GM21447 (cell line): ENCODE measurements around the gene TFF2.
A peak's percentile ranks its signal among the peaks of the same experiment; 100 is the strongest.

ENCODE experiments used
- ATAC-seq: cut with Tn5 transposase; IDR thresholded peaks from one replicate; pipeline ENCODE4 v1.9.1; 2021; ENCODE audit not compliant: unreplicated experiment

The TFF2 gene, protein sequence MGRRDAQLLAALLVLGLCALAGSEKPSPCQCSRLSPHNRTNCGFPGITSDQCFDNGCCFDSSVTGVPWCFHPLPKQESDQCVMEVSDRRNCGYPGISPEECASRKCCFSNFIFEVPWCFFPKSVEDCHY

DNA sequence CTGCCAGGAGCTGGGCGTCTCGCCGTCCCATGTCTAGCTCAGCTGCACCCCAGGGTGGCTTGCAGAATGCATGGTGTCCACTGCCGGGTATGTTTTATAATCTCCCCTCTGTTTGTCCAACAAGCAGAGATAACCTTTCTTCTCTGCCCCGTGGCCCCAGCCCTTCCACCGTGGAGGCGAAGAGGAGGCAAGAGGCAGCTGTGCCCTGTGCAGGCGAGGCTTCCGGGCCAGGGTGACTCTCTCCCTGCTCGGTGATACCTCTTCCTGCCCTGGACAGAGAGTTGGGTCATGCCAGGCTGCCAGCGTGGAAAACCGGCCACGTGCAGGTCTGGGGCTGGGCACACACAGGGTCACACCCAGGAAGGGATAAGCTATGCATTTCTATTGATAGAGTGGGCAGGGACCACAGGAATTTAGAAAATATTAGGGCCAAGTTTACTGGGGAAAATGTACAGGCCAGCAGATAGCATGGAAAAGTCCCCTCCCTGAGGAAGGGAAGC, at the start of gene TFF2:
Gene TFF2 (minus strand): TSS at position 68 of the 500 bp plus-strand sequence. CDS start 37 bp downstream, at position 31.
- no peak for ATAC-seq

DNA sequence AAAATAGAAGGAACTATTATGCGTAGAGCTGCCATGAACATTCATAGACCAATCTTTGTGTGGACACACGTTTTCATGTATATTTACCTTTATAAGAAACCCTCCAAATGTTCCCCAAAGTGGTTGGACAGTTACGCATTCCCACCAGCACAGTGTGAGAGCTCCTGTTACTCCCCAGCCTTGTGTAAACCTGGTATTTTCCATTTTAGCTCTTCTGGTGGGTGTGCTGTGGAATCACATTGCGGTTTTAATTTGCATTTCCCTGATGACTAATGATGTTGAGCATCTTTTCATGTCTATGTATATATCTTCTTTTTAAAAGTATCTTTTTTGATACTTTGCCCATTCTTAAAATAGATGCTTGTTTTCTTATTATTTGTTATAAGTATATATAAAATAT, 49.7 kb upstream of the TFF2 start:
- no peak for ATAC-seq

GRCh38 chr21:42398436-42399028, 47.7 kb upstream of the TFF2 start:
- ATAC-seq: no peak

- no peak for ATAC-seq
Measured at GRCh38 chr21:42397746-42398394, 47.1 kb upstream of the TFF2 start.

DNA sequence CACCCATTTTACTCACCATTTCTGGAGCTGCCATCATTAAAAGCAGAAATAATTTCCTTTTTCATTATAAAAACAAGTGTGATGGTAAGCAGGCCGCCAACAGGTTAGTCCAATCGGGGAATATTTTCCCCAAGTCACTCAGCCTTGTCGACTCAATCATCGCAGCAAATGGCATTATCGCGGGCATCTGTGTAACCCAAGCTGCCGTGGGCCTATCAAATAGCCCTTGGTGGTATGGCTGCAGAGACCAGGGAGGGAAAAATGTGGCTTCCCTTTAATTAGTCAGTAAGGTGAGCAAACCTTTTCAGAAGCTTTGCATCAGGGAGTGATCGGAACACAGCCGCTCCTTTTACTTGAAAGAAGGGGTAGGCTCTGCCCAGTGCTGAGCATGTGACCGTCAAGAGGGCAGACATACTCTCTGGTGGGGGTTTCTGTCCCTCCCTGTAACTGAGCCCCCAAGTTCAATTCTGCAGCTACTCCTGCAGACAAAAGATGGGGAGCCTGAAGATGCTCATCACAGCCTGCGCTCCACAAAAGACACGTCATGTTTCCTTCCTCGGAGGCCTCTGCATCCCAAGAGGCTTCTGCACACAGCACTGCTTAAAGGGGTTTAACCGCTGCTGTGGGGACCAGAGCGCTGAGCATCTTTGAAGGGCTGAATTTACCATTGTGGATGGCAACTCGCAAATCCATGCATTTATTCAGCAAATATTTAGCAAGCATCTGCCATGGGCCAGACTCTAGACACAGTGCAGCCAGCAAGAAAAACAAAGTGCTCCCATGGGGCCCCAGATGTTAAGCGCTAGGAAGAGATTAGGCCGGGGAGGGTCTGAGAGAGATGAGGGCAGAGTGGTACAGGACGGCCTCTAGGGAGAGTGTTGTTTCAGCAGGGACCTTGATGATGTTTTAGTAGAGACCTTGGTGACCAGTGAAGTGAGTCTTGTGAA, 46.3 kb upstream of the TFF2 start:
- no peak for ATAC-seq

DNA sequence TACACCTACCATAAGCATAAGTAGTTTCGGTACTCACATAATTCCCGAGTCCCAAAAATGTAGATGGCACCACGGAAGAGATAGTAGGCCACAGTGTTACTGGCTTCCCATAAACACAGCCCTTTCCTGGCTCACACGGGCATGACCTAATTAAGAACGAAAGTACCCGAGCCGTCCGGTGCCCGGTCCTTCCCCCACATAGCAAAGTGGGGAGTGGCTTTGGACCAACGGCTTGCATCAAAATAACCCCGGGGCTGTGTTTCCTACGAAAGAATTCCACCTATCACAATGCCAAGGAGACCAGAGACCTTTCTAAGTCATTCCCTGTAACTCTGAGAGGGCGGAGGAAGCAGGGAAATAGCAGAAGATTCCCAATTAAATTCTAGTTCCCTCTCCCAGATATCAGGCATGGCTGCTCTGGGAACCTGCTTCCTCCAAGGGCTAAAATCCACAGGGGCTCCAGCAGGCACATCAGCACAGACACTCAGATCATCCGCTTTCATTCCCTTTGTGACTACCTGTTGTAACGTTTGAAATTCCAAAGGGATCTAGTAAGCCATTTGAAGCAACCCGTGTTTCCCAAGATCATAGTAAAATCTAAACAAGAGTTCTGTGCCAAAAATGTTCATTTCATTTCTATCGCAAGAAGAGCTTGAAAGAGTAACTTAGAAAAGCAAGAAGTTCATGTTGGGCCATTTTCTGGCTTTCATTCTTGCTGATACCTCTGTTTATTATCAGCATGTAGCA, 45.3 kb upstream of the TFF2 start, which contains the start of gene TMPRSS3:
Gene TMPRSS3 (minus strand): TSS at position 148 of the 747 bp plus-strand sequence. CDS start 635 bp downstream, outside the sequence.
- no peak for ATAC-seq

DNA sequence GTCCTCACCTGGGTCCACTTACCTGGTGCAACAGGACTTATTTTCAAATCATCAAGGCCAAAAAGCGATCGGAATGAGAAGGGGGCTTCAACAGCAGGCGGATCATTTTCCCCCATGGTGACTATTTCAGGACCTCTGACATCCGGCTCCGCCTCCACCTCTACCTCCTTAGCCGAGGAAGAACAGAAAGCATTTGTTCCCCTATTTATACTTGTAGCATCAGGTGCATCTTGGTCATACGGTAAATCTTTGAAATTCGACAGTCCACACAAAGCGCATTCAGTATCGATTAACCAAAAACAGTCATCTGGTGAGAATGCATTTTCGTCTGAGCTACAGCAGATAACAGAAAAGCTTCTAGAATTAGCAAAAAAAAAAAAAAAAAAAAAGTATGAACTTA, 44.5 kb upstream of the TFF2 start:
- no peak for ATAC-seq

DNA sequence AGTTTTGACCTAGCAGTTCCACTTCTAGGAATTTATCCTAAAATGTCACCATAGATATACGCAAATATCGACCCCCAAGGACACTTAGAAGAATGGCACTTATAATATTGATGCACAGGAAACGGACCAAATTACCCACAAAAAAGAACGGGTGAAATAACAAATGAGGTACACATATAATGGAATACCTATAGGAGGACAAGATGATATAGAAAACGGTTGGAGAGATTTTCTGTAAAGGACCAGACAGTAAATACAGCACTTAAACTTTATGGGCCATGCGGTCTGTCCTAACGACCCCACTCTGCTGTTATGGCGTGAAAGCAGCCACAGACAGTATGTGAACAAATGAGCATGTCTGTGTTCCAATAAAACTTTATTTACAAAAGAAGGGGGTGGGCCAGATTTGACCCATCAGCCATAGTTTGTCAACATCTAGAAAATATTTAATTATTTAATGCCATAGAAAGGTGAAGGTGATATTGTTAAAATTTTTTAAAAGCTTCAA, 42.7 kb upstream of the TFF2 start:
- ATAC-seq: peak; percentile 10

- ATAC-seq: peak; percentile 69
Measured at GRCh38 chr21:42392731-42393442, 42.1 kb upstream of the TFF2 start.

GRCh38 chr21:42391297-42391696, 40.5 kb upstream of the TFF2 start:
- no peak for ATAC-seq

DNA sequence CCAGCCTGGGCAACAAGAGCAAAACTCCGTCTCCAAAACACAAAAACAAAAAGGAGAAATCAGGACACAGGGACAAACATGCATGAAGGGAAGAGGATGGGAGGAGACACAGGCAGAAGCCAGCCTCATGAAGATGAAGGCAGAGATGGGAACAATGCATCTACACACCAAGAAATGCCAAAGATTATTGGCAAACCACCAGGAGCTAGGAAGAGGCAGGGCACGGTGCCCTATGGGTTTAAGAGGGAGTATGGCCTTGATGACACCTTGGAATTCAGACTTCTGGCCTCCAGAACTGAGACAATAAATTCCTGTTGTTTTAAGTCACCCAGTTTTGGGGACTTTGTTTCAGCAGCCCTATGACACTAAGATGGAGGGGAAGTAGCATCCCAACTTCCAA, 39.9 kb upstream of the TFF2 start:
- ATAC-seq: no peak

DNA sequence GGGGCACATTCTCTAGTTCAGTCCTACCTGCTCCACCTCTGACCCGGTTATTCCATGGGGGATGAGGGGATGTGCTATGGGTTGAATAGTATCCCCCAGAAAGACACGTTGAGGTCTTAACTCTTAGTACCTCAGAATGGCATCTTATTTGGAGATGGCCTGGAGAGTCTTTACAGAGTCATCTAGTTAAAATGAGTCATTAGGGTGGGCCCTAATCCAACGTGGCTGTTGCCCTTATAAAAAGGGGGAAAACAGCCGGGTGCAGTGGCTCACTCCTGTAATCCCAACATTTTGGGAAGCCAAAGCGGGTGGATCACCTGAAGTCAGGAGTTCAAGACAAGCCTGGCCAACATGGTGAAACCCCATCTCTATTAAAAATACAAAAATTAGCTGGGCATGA, 39.4 kb upstream of the TFF2 start:
- ATAC-seq: no peak

DNA sequence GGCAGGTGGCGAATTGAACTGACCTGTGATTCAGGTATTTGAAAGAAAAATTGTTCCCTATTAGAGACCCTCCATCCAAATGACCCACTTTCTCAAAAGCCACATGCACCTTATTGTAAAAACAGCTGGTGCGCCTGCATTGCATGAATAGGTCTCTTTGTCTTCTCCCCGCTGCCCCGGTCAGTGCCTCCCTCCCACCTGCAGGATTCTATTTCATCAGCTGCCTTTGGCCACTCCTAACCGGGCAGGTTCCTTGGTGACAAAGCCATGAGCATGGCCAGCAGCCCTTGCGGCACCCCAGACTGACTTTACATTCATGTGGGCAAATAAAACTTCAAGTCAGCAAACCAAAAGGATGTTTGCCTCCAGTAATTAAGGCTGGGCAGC, 38.6 kb upstream of the TFF2 start:
- no peak for ATAC-seq

DNA sequence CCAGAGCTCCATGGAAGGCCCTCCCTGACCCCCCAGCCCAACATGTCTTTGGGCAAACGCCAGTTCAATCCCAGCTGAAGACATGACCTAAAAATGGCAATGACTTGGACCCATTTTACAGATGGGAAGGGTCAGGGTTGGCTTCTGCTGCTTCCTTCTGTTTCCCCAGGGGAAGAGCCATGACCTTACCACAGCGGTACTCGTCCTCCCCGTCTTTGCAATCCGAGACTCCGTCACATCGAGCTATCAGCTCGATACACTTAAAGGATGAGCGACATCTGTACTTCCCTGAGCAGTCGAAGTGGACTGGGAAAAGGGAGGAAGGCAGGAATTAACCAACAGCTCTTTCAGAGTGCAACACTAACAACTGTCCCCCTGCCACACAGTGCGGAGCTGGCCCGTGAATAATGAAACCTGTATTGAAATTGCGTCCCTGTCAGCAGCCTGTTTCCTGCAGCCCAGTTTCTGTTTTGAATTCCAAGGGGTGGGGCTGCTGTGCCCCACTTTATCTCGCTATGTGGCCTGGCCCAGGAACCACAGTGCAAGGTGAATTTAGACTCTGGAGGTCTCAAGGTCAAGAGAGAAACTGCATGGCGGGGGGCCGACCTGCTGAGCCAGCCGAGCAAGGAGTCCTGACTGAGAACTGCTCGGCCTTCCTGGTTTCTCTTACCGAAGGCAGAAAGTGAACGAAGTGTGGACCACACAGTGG, 38.1 kb upstream of the TFF2 start:
- ATAC-seq: no peak

DNA sequence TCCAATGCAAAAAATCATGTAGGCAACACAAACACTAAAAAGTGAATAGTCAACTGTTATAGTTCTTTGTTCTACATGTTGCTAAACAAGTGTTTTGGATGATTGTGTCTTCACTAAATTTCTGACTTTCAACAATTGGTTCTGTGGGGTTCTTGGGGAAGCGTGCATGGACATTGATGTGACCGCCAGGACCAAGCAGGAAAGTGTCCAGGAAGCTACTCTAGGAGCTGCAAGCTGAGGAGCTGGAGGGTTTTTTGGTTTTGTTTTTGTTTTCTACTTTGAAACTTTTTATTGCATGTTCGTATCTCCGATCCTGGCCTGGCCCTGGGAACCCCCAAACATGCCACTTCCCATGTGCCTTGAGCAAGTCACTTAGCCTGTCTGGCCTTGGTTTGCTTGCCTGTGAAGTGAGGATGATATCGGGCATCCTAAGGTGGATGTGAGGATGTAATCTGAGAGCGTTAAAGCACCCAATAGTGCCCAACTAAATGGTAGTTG, 37.1 kb upstream of the TFF2 start:
- ATAC-seq: no peak

DNA sequence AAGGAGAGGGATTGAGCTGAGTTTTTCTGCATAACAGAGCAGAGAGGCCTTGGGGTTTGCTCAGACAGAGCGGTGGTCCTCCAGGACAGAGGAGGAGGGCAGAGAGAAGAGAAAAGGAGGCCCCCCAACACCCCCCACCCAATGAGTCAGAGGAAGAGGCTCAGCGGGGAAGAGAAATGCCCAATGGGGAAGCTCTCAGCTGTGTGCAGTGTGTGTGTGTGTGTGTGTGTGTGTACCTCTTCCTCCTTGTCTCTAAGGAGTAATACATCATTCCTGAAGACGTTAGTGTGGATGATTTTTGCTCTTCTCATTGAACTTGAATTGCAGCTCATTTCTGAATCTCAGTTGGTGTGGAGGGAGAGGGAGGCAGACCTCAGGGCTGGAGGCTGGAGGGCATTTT, 36.4 kb upstream of the TFF2 start:
- no peak for ATAC-seq

DNA sequence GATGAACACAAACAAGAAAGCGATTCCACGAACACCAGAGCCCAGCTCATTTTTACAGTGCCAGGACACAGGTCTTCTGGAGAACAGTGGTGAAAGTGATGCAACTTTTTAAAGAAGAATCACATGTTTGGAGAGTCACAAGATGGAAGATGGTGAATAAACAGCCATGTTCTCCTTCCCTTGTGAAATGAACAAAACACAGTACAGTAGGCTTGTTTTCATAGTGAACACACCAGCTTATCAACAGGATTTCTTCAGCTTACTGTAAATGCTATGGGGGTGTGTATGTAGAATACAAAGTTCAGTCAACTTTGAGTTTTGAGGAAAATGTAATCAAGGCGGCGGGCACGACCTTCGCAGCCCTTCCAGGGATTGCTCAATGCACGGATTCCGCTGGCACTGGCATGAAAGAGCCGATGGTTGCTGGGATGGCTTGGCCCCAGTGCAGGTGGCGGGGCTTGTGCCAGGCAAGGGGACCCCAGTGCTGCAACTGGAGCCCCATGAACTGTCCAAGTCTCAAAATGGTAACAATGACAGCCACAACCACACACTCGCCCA, 35.3 kb upstream of the TFF2 start:
- ATAC-seq: no peak

GRCh38 chr21:42385619-42386018, 34.8 kb upstream of the TFF2 start:
- no peak for ATAC-seq

GRCh38 chr21:42384989-42385388, 34.2 kb upstream of the TFF2 start:
- no peak for ATAC-seq
